K562 (cell line): ENCODE measurements around the gene DUS3L. TPM values are rescaled to one million over a fixed set of nuclear protein-coding genes. Genes with fewer than 3 reads are reported as not detected.

Source experiments
- DMBX1 ChIP-seq: fragments of 250-450 bp; sonication (Bioruptor Pico); IDR thresholded peaks from 2 replicates; pipeline ENCODE4 v1.8.0; 2022; ENCODE audit warnings: inconsistent platforms, mild to moderate bottlenecking, moderate library complexity, borderline replicate concordance
- GTF2F1 ChIP-seq: IDR thresholded peaks from 2 replicates; pipeline ENCODE4 v1.6.1; 2011; ENCODE audit warnings: low read depth, low read length, improper control_type of control experiment
- MYC ChIP-seq, 2 experiments: fragments of 250-450 bp in 1 of 2; sonication (Bioruptor Pico) in 1 of 2; IDR thresholded peaks; 2 replicates each; pipeline versions ENCODE4 v1.5.1 to v1.6.1; 2012 to 2021; ENCODE audit warnings: low read depth in 2 of 2, borderline replicate concordance in 1 of 2, improper control_type of control experiment in 1 of 2, low read length in 1 of 2, mild to moderate bottlenecking in 1 of 2, moderate library complexity in 1 of 2
- PML ChIP-seq: IDR thresholded peaks from 2 replicates; pipeline ENCODE4 v1.6.1; 2012; ENCODE audit warnings: low read length, inconsistent platforms
- SMARCE1 ChIP-seq: fragments of 450-650 bp; IDR thresholded peaks from 2 replicates; pipeline ENCODE4 v1.7.1; 2016; ENCODE audit warnings: mild to moderate bottlenecking
- STAT5B ChIP-seq: fragments of 250-450 bp; sonication (Bioruptor Pico); IDR thresholded peaks from 2 replicates; pipeline ENCODE4 v1.8.0; 2021; ENCODE audit warnings: mild to moderate bottlenecking, inconsistent platforms
- polyA plus RNA-seq, 8 experiments: library from polyadenylated mRNA; depleted of rRNA in 4 of 8; stranded (reverse) in 5 of 8; unstranded in 3 of 8; fragments of >200 nt; fragmentation: Nextera tagmentation in 2 of 8; fragmentation: Illumina TruSeq in 1 of 8; extraction: Ambion mirVana in 2 of 8; extraction: Trizol in 1 of 8; gene quantifications; 2 replicates each; pipeline versions ENCODE4 v1.2.1 to v1.2.3, GENCODE V29; 2011 to 2014; ENCODE audit warnings: inconsistent platforms in 1 of 8, missing spikeins in 1 of 8
- total RNA-seq, 7 experiments: library from RNA; depleted of rRNA in 6 of 7; stranded (reverse); fragments of >200 nt in 6 of 7; fragmentation: Illumina TruSeq in 2 of 7; extraction: Trizol in 2 of 7; gene quantifications; 2 replicates each; pipeline versions ENCODE4 v1.2.1 to v1.2.3, GENCODE V29; 2011 to 2021; ENCODE audit warnings: low replicate concordance in 1 of 7
- TF ChIP-seq, protein P1 (sequence below): fragments of 250-450 bp; sonication (Bioruptor Pico); IDR thresholded peaks from 2 replicates; pipeline ENCODE4 v1.4.0; 2020; ENCODE audit warnings: mild to moderate bottlenecking
- TF ChIP-seq, protein P2 (sequence below): sonication (generic); formaldehyde crosslinking; IDR thresholded peaks from 2 replicates; pipeline ENCODE4 v1.8.1; 2023; ENCODE audit warnings: missing genetic modification reagents, mild to moderate bottlenecking, borderline replicate concordance
- TF ChIP-seq, protein P3 (sequence below): sonication (generic); formaldehyde crosslinking; IDR thresholded peaks from 2 replicates; pipeline ENCODE4 v1.8.1; 2022; ENCODE audit warnings: missing genetic modification reagents
- TF ChIP-seq, protein P4 (sequence below): fragments of 450-650 bp; formaldehyde crosslinking; IDR thresholded peaks from 2 replicates; pipeline ENCODE4 v1.4.0; 2022; ENCODE audit warnings: missing genetic modification characterization

The DUS3L gene
- total and polyA plus RNA-seq, 9 of the 15 experiments (the other 6 are each of a cell fraction or from before 2014, with no cell fraction given): 1.7 to 102 (median 77.5) TPM

DNA sequence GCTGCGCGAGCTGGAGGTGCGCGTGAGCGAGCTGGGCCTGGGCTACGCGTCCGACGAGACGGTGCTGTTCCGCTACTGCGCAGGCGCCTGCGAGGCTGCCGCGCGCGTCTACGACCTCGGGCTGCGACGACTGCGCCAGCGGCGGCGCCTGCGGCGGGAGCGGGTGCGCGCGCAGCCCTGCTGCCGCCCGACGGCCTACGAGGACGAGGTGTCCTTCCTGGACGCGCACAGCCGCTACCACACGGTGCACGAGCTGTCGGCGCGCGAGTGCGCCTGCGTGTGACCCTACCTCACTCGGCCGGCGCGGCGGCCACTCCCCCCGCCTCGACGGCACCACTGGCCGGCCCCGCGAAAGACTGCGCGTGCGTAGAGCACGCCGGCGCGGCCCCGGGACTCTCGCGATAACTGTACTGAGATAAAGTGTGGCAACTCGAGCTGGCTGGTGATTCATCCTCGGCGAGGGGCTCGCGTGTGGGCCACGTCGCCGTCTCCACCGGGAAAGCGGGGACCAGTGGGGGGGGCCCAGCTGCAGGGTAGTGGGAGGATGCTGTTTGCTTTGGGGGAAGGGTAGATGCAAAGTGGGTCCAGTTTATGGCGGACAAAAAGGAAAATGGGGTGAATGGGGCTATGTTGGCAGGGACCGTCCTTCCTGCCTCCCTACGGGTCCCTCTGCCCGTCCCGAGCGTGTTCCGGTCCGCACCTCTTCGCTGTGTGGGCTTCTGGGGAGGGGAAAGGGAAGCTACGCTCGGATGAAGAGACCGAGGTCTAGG, 37.1 kb upstream of the DUS3L start (continued):
- TF ChIP-seq MYC (IDR thresholded peaks at IDR 0.05; ENCODE audit: low read depth, low read length) (peak; percentile 79), MYC (CRISPR knock-in tag; IDR thresholded peaks at IDR 0.05; ENCODE audit: borderline replicate concordance, low read depth) (no peak; the same call in 1 of the 2 replicates), PML (peak; percentile 91), STAT5B (CRISPR knock-in tag) (no peak), SMARCE1 (peak; percentile 90), DMBX1 (CRISPR knock-in tag) (peak; percentile 14; the same call in 1 of the 2 replicates), GTF2F1 (peak; percentile 88; the same call in 1 of the 2 replicates)
- TF ChIP-seq, protein P1, sequence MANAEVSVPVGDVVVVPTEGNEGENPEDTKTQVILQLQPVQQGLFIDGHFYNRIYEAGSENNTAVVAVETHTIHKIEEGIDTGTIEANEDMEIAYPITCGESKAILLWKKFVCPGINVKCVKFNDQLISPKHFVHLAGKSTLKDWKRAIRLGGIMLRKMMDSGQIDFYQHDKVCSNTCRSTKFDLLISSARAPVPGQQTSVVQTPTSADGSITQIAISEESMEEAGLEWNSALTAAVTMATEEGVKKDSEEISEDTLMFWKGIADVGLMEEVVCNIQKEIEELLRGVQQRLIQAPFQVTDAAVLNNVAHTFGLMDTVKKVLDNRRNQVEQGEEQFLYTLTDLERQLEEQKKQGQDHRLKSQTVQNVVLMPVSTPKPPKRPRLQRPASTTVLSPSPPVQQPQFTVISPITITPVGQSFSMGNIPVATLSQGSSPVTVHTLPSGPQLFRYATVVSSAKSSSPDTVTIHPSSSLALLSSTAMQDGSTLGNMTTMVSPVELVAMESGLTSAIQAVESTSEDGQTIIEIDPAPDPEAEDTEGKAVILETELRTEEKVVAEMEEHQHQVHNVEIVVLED: peak; percentile 61
- TF ChIP-seq, protein P2, sequence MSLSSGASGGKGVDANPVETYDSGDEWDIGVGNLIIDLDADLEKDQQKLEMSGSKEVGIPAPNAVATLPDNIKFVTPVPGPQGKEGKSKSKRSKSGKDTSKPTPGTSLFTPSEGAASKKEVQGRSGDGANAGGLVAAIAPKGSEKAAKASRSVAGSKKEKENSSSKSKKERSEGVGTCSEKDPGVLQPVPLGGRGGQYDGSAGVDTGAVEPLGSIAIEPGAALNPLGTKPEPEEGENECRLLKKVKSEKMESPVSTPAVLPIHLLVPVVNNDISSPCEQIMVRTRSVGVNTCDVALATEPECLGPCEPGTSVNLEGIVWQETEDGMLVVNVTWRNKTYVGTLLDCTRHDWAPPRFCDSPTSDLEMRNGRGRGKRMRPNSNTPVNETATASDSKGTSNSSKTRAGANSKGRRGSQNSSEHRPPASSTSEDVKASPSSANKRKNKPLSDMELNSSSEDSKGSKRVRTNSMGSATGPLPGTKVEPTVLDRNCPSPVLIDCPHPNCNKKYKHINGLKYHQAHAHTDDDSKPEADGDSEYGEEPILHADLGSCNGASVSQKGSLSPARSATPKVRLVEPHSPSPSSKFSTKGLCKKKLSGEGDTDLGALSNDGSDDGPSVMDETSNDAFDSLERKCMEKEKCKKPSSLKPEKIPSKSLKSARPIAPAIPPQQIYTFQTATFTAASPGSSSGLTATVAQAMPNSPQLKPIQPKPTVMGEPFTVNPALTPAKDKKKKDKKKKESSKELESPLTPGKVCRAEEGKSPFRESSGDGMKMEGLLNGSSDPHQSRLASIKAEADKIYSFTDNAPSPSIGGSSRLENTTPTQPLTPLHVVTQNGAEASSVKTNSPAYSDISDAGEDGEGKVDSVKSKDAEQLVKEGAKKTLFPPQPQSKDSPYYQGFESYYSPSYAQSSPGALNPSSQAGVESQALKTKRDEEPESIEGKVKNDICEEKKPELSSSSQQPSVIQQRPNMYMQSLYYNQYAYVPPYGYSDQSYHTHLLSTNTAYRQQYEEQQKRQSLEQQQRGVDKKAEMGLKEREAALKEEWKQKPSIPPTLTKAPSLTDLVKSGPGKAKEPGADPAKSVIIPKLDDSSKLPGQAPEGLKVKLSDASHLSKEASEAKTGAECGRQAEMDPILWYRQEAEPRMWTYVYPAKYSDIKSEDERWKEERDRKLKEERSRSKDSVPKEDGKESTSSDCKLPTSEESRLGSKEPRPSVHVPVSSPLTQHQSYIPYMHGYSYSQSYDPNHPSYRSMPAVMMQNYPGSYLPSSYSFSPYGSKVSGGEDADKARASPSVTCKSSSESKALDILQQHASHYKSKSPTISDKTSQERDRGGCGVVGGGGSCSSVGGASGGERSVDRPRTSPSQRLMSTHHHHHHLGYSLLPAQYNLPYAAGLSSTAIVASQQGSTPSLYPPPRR (CRISPR knock-in tag): peak; percentile 42; the same call in 1 of the 2 replicates
- TF ChIP-seq, protein P3, sequence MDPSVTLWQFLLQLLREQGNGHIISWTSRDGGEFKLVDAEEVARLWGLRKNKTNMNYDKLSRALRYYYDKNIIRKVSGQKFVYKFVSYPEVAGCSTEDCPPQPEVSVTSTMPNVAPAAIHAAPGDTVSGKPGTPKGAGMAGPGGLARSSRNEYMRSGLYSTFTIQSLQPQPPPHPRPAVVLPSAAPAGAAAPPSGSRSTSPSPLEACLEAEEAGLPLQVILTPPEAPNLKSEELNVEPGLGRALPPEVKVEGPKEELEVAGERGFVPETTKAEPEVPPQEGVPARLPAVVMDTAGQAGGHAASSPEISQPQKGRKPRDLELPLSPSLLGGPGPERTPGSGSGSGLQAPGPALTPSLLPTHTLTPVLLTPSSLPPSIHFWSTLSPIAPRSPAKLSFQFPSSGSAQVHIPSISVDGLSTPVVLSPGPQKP (CRISPR knock-in tag): no peak
- TF ChIP-seq, protein P4, sequence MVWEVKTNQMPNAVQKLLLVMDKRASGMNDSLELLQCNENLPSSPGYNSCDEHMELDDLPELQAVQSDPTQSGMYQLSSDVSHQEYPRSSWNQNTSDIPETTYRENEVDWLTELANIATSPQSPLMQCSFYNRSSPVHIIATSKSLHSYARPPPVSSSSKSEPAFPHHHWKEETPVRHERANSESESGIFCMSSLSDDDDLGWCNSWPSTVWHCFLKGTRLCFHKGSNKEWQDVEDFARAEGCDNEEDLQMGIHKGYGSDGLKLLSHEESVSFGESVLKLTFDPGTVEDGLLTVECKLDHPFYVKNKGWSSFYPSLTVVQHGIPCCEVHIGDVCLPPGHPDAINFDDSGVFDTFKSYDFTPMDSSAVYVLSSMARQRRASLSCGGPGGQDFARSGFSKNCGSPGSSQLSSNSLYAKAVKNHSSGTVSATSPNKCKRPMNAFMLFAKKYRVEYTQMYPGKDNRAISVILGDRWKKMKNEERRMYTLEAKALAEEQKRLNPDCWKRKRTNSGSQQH (CRISPR knock-in tag): peak; percentile 94
